ENCODE data around the gene MRPL55.

MRPL55 gene

GRCh38 chr1:228066891-228067654 lies 42.0 kb downstream of the MRPL55 start:
- no peaks in the 10 kb centered on the region for H3K4me1 Mint-ChIP-seq

GRCh38 chr1:228066416-228066815 lies 42.7 kb downstream of the MRPL55 start:
- no peak for ATAC-seq
- H3K4me1 Mint-ChIP-seq, result no peaks in the 10 kb centered on the region
- no peak overlapping the region for H3K4me3 Mint-ChIP-seq
- H3K27me3 Mint-ChIP-seq, result peaks cover 45% of the 10 kb centered on the region
- H3K9me3 Mint-ChIP-seq, result no peaks in the 10 kb centered on the region
- DNase-seq, result no peak
- peak overlapping the region in 1 of 2 donors; percentile 44 for H3K27ac Mint-ChIP-seq

More at GRCh38 chr1:228066891-228067654, 42.0 kb downstream of the MRPL55 start:
- Mint-ChIP-seq H3K4me3 (no peak overlapping the region), H3K27ac (peak overlapping the region in 1 of 2 donors; percentile 44), H3K27me3 (peaks cover 38% of the 10 kb centered on the region), H3K9me3 (no peaks in the 10 kb centered on the region)
- ATAC-seq (no peak), DNase-seq (no peak)

- Mint-ChIP-seq H3K4me3 (no peak overlapping the region), H3K9me3 (no peaks in the 10 kb centered on the region), H3K4me1 (peaks cover 7% of the 10 kb centered on the region), H3K27ac (no peak overlapping the region), H3K27me3 (peaks cover 52% of the 10 kb centered on the region)
- no peak for ATAC-seq
- no peak for DNase-seq
Measured at GRCh38 chr1:228065543-228066347, 43.4 kb downstream of the MRPL55 start.

GRCh38 chr1:228064741-228065542 lies 44.2 kb downstream of the MRPL55 start:
- no peak for DNase-seq
- no peak for ATAC-seq
- Mint-ChIP-seq H3K4me1 (peaks cover 15% of the 10 kb centered on the region), H3K27me3 (peaks cover 60% of the 10 kb centered on the region), H3K9me3 (no peaks in the 10 kb centered on the region), H3K27ac (no peak overlapping the region), H3K4me3 (no peak overlapping the region)

- H3K27ac Mint-ChIP-seq, result no peak overlapping the region
- H3K27me3 Mint-ChIP-seq, result peaks cover 66% of the 10 kb centered on the region
- no peak for ATAC-seq
- no peak for DNase-seq
- no peak overlapping the region for H3K4me3 Mint-ChIP-seq
- H3K9me3 Mint-ChIP-seq, result no peaks in the 10 kb centered on the region
- H3K4me1 Mint-ChIP-seq, result peaks cover 21% of the 10 kb centered on the region
Measured at GRCh38 chr1:228064296-228064695, 44.8 kb downstream of the MRPL55 start.

- no peak for ATAC-seq
- H3K9me3 Mint-ChIP-seq, result no peaks in the 10 kb centered on the region
- H3K27ac Mint-ChIP-seq, result no peak overlapping the region
- peaks cover 74% of the 10 kb centered on the region for H3K27me3 Mint-ChIP-seq
- DNase-seq, result no peak
- H3K4me3 Mint-ChIP-seq, result no peak overlapping the region
- H3K4me1 Mint-ChIP-seq, result peaks cover 29% of the 10 kb centered on the region
Measured at GRCh38 chr1:228063251-228064191, 45.6 kb downstream of the MRPL55 start.

- Mint-ChIP-seq H3K4me1 (peaks cover 29% of the 10 kb centered on the region), H3K4me3 (no peak overlapping the region), H3K27ac (no peak overlapping the region), H3K27me3 (peaks cover 81% of the 10 kb centered on the region), H3K9me3 (no peaks in the 10 kb centered on the region)
- DNase-seq (no peak), ATAC-seq (no peak)
Measured at GRCh38 chr1:228062812-228063211, 46.3 kb downstream of the MRPL55 start.

- no peaks in the 10 kb centered on the region for H3K9me3 Mint-ChIP-seq
- no peak overlapping the region for H3K27ac Mint-ChIP-seq
- H3K27me3 Mint-ChIP-seq, result peaks cover 86% of the 10 kb centered on the region
- DNase-seq, result no peak
- ATAC-seq, result no peak
- H3K4me3 Mint-ChIP-seq, result no peak overlapping the region
- peaks cover 29% of the 10 kb centered on the region for H3K4me1 Mint-ChIP-seq
Measured at GRCh38 chr1:228062085-228062791, 46.9 kb downstream of the MRPL55 start.

GRCh38 chr1:228061411-228062084 lies 47.6 kb downstream of the MRPL55 start:
- Mint-ChIP-seq H3K27ac (no peak overlapping the region), H3K4me3 (no peak overlapping the region), H3K4me1 (peaks cover 29% of the 10 kb centered on the region), H3K9me3 (no peaks in the 10 kb centered on the region), H3K27me3 (peaks cover 86% of the 10 kb centered on the region)
- ATAC-seq (no peak), DNase-seq (no peak)

- Mint-ChIP-seq H3K27ac (no peak overlapping the region), H3K4me1 (peaks cover 29% of the 10 kb centered on the region), H3K4me3 (peak overlapping the region; percentile 16 to 74), H3K27me3 (peaks cover 86% of the 10 kb centered on the region), H3K9me3 (no peaks in the 10 kb centered on the region)
- DNase-seq, result no peak
- no peak for ATAC-seq
Measured at GRCh38 chr1:228060458-228061190, 48.5 kb downstream of the MRPL55 start.

GRCh38 chr1:228059634-228060457 lies 49.3 kb downstream of the MRPL55 start:
- H3K4me1 Mint-ChIP-seq, result peaks cover 29% of the 10 kb centered on the region
- DNase-seq (peak; percentile 69 to 78), ATAC-seq (peak; percentile 68)
- no peak overlapping the region for H3K27ac Mint-ChIP-seq
- peak overlapping the region; percentile 62 to 74 for H3K4me3 Mint-ChIP-seq
- no peaks in the 10 kb centered on the region for H3K9me3 Mint-ChIP-seq
- H3K27me3 Mint-ChIP-seq, result peaks cover 79% of the 10 kb centered on the region

- ATAC-seq (peak; percentile 44), DNase-seq (peak in 1 of 2 donors; percentile 24)
- H3K4me1 Mint-ChIP-seq, result peaks cover 29% of the 10 kb centered on the region
- peaks cover 77% of the 10 kb centered on the region for H3K27me3 Mint-ChIP-seq
- peak overlapping the region; percentile 7 to 74 for H3K4me3 Mint-ChIP-seq
- no peaks in the 10 kb centered on the region for H3K9me3 Mint-ChIP-seq
- no peak overlapping the region for H3K27ac Mint-ChIP-seq
Measured at GRCh38 chr1:228058949-228059633, 50.0 kb downstream of the MRPL55 start.

All from stimulated activated naive CD8-positive, alpha-beta T cell treated with anti-CD3 and anti-CD28 coated beads, Interleukin-15, amount 100 ng/mL, for 72 hours (primary cell).